ENCODE measurements around the gene PTGFRN. TPM values are rescaled to one million over a fixed set of nuclear protein-coding genes. Genes with fewer than 3 reads are reported as not detected.

Gene PTGFRN
- total RNA-seq, 1 donor from 2014 or later: 53.2 TPM

- no peak for DNase-seq (ENCODE audit: low spot score)
- Histone ChIP-seq H3K4me3 (no peak overlapping the region), H4K20me1 (ENCODE audit: low read depth) (no peaks in the 10 kb centered on the region), H3F3A (ENCODE audit: low read depth) (no peaks in the 10 kb centered on the region), H3K79me2 (ENCODE audit: low read depth) (no peaks in the 10 kb centered on the region), H3K9me3 (ENCODE audit: low read depth) (no peaks in the 10 kb centered on the region), H2AFZ (replicated peaks) (no peak overlapping the region), H3K4me1 (no peaks in the 10 kb centered on the region), H3K36me3 (no peaks in the 10 kb centered on the region), H3K27ac (no peak overlapping the region), H3K4me2 (no peak overlapping the region), H3K9ac (no peak overlapping the region), H3K27me3 (no peaks in the 10 kb centered on the region)
- no peak overlapping the region for H3K4me3 Mint-ChIP-seq
- no peaks in the 10 kb centered on the region for H3K4me1 Mint-ChIP-seq
- H3K27ac Mint-ChIP-seq: no peak overlapping the region
- peaks cover 2% of the 10 kb centered on the region for H3K27me3 Mint-ChIP-seq (ENCODE audit: insufficient read depth, low read depth)
- peaks cover 26% of the 10 kb centered on the region for H3K36me3 Mint-ChIP-seq
- TF ChIP-seq EZH2 (IDR thresholded peaks at IDR 0.05) (no peak), EZH2phosphoT487 (IDR thresholded peaks at IDR 0.05) (no peak)
- TF ChIP-seq, protein P1, sequence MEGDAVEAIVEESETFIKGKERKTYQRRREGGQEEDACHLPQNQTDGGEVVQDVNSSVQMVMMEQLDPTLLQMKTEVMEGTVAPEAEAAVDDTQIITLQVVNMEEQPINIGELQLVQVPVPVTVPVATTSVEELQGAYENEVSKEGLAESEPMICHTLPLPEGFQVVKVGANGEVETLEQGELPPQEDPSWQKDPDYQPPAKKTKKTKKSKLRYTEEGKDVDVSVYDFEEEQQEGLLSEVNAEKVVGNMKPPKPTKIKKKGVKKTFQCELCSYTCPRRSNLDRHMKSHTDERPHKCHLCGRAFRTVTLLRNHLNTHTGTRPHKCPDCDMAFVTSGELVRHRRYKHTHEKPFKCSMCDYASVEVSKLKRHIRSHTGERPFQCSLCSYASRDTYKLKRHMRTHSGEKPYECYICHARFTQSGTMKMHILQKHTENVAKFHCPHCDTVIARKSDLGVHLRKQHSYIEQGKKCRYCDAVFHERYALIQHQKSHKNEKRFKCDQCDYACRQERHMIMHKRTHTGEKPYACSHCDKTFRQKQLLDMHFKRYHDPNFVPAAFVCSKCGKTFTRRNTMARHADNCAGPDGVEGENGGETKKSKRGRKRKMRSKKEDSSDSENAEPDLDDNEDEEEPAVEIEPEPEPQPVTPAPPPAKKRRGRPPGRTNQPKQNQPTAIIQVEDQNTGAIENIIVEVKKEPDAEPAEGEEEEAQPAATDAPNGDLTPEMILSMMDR (IDR thresholded peaks at IDR 0.05): no peak
- no peaks in the 10 kb centered on the region for H3K9me3 Mint-ChIP-seq
These were observed 53.4 kb downstream of the PTGFRN start for GRCh38 chr1:116962987-116963639.

DNA sequence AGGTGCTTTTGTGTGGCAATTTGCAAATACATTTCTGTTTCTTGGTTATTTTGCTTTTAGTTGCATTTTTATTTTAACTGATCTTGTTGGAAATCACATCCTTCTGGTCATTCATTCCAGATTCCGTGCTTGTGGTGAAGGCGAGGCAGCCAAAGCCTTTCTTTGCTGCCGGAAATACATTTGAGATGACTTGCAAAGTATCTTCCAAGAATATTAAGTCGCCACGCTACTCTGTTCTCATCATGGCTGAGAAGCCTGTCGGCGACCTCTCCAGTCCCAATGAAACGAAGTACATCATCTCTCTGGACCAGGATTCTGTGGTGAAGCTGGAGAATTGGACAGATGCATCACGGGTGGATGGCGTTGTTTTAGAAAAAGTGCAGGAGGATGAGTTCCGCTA lies 57.1 kb downstream of the PTGFRN start:
- Histone ChIP-seq H3F3A (ENCODE audit: low read depth) (no peaks in the 10 kb centered on the region), H3K36me3 (peaks cover 10% of the 10 kb centered on the region), H3K4me3 (no peak overlapping the region), H3K4me1 (peaks cover 10% of the 10 kb centered on the region), H4K20me1 (ENCODE audit: low read depth) (peaks cover 7% of the 10 kb centered on the region), H3K9ac (no peak overlapping the region), H3K27ac (no peak overlapping the region), H3K9me3 (ENCODE audit: low read depth) (no peaks in the 10 kb centered on the region), H2AFZ (replicated peaks) (no peak overlapping the region), H3K27me3 (no peaks in the 10 kb centered on the region), H3K4me2 (no peak overlapping the region), H3K79me2 (ENCODE audit: low read depth) (no peaks in the 10 kb centered on the region)
- H3K4me1 Mint-ChIP-seq: peaks cover 12% of the 10 kb centered on the region
- peaks cover 27% of the 10 kb centered on the region for H3K36me3 Mint-ChIP-seq
- H3K4me3 Mint-ChIP-seq: no peak overlapping the region
- DNase-seq (ENCODE audit: low spot score): no peak
- no peak overlapping the region for H3K27ac Mint-ChIP-seq
- H3K9me3 Mint-ChIP-seq: no peaks in the 10 kb centered on the region
- H3K27me3 Mint-ChIP-seq (ENCODE audit: insufficient read depth, low read depth): peaks cover 2% of the 10 kb centered on the region
- TF ChIP-seq, protein P1 (IDR thresholded peaks at IDR 0.05): no peak
- TF ChIP-seq EZH2 (IDR thresholded peaks at IDR 0.05): no peak

GRCh38 chr1:116968724-116969123 lies 59.0 kb downstream of the PTGFRN start:
- H3F3A ChIP-seq (ENCODE audit: low read depth): no peaks in the 10 kb centered on the region
- peaks cover 17% of the 10 kb centered on the region for H3K4me1 ChIP-seq
- TF ChIP-seq EZH2phosphoT487 (IDR thresholded peaks at IDR 0.05): no peak
- TF ChIP-seq, protein P1 (IDR thresholded peaks at IDR 0.05): no peak
- peaks cover 10% of the 10 kb centered on the region for H4K20me1 ChIP-seq (ENCODE audit: low read depth)
- no peak overlapping the region for H3K27ac ChIP-seq
- H3K4me2 ChIP-seq: no peak overlapping the region
- no peaks in the 10 kb centered on the region for H3K79me2 ChIP-seq (ENCODE audit: low read depth)
- peaks cover 2% of the 10 kb centered on the region for H3K27me3 Mint-ChIP-seq (ENCODE audit: insufficient read depth, low read depth)
- no peaks in the 10 kb centered on the region for H3K27me3 ChIP-seq
- H2AFZ ChIP-seq (replicated peaks): no peak overlapping the region
- no peak overlapping the region for H3K4me3 Mint-ChIP-seq
- DNase-seq (ENCODE audit: low spot score): no peak
- peaks cover 33% of the 10 kb centered on the region for H3K36me3 Mint-ChIP-seq
- H3K9ac ChIP-seq: no peak overlapping the region
- no peaks in the 10 kb centered on the region for H3K9me3 ChIP-seq (ENCODE audit: low read depth)
- H3K36me3 ChIP-seq: peaks cover 10% of the 10 kb centered on the region
- peaks cover 19% of the 10 kb centered on the region for H3K4me1 Mint-ChIP-seq
- no peak overlapping the region for H3K27ac Mint-ChIP-seq
- H3K4me3 ChIP-seq: no peak overlapping the region
- H3K9me3 Mint-ChIP-seq: peaks cover 4% of the 10 kb centered on the region
